D721Med (cell line): ENCODE data around the gene SYNRG.

ENCODE experiments used
- DNase-seq: peaks from one replicate; pipeline ENCODE4 v3.0.0; 2011; ENCODE audit warnings: low spot score; ENCODE audit not compliant: insufficient read length
- FAIRE-seq: peaks from 2 replicates; lab custom pipeline; 2011; peaks lifted over from hg19 to GRCh38; lab: Jason Lieb, UNC
- TF ChIP-seq, protein P1 (sequence below): IDR thresholded peaks from 2 replicates; pipeline ENCODE4 v1.5.1; 2012; ENCODE audit warnings: mild to moderate bottlenecking, control low read depth; ENCODE audit not compliant: insufficient read depth; ENCODE audit errors: missing control alignments

The SYNRG gene

GRCh38 chr17:37609170-37610040 is at the start of gene SYNRG:
Gene SYNRG (minus strand): TSS chr17:37609418. CDS start chr17:37609355, 63 bp downstream.
- DNase-seq (peak; percentile 88), FAIRE-seq (no peak)
- TF ChIP-seq, protein P1, sequence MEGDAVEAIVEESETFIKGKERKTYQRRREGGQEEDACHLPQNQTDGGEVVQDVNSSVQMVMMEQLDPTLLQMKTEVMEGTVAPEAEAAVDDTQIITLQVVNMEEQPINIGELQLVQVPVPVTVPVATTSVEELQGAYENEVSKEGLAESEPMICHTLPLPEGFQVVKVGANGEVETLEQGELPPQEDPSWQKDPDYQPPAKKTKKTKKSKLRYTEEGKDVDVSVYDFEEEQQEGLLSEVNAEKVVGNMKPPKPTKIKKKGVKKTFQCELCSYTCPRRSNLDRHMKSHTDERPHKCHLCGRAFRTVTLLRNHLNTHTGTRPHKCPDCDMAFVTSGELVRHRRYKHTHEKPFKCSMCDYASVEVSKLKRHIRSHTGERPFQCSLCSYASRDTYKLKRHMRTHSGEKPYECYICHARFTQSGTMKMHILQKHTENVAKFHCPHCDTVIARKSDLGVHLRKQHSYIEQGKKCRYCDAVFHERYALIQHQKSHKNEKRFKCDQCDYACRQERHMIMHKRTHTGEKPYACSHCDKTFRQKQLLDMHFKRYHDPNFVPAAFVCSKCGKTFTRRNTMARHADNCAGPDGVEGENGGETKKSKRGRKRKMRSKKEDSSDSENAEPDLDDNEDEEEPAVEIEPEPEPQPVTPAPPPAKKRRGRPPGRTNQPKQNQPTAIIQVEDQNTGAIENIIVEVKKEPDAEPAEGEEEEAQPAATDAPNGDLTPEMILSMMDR = peak; percentile 23

DNA sequence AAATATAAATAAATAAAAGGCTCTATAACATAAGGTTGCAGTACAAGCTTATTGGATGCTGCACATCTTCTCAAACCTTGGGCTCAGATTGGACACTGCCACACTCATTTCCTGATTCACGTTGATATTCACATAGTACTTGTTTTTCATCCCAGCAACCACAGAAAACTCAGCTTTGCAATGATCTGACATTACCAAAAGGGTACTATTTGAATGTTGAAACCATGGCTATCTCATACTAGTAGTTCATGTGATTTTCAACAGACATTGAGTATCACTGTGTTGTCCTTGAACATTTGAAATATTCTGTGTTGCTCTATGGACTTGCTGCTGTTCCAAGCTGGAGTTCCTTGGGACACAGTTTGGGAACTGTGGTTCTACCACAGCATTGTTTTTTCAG is 48.0 kb upstream of the SYNRG start:
- DNase-seq (no peak), FAIRE-seq (no peak)
- TF ChIP-seq, protein P1 = no peak

- DNase-seq (no peak), FAIRE-seq (no peak)
- TF ChIP-seq, protein P1 = no peak
Observed at GRCh38 chr17:37651849-37652248, 42.6 kb upstream of the SYNRG start.

DNA sequence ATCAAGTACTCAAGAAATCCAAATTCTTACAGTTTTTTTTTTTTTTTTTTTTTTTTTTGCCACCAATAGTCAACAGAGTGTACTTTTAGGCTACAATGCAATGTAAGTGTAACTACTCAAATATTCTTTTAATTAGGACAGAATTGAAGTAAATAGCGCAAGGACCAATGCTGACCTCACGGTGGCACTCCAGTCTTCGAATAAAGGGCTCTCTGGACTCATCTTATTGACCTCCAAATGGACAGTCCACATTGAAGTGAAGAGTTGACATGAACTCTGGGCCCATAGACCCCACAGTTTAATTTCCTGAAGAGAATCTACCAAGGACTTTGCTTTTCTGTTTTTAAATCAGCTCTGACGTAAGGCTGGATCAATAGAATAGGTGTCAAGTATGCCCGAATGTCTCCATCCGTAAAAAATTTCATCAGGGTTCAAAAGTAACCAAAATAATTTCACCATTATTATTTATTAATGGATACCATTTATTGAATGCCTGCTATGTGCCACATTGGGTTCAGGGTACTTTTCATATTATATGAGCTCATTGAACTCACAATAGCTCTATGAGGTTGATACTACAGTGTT is 41.3 kb upstream of the SYNRG start:
- TF ChIP-seq, protein P1 = peak; percentile 56
- no peak for FAIRE-seq
- DNase-seq = no peak

DNA sequence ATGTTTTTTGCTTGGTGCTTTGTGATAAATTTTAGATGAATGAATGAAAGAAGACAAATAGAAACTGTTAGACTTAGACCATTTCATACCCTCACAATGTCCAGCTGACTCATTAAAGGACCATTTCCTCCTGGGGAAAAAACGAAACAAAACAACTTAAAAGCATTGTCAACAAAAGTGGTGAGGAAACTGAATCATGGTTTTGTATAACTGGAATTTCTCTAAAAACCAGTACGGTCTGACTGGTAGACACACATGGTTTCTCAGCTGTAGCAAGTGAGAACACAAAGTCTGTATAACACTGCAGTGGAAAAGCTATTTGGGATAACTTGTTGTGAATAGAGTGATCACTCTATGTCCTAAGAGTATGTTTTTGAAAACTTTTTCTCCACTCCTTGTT is 39.3 kb upstream of the SYNRG start:
- TF ChIP-seq, protein P1 = no peak
- DNase-seq (no peak), FAIRE-seq (no peak)

- DNase-seq = no peak
- FAIRE-seq = no peak
- TF ChIP-seq, protein P1 = no peak
Observed at GRCh38 chr17:37647856-37648255, 38.6 kb upstream of the SYNRG start.

DNA sequence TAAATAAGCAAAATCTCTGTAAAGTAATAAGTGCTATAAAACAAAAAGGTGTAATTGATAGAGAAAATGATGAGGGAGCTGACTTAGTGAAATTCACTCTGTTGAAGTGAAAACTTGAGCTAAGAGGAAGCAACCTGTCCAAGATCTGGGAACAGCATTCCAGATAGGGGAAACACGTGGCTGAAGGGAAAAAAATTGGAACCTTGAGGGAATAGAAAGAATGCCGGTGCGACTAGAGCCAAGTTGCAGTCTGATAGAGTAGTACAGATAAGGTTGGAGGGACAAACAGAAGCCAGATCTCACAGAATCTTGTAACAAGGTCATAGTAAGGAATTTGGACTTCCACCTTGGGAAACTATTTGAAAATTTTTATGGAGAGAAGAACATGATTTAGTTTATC is 34.7 kb upstream of the SYNRG start:
- FAIRE-seq (no peak), DNase-seq (no peak)
- TF ChIP-seq, protein P1 = no peak
